LNCaP clone FGC (cell line): ENCODE measurements around the gene TMEM266.

ENCODE experiments used
- DNase-seq: peaks from one replicate; pipeline ENCODE4 v3.0.0-alpha.2; 2011; ENCODE audit warnings: low read depth
- H3K4me3 ChIP-seq: 2 replicates; pipeline ENCODE4 v1.5.1; 2011; ENCODE audit warnings: mild to moderate bottlenecking, low read depth, low read length, control low read depth
- TF ChIP-seq, protein P1 (sequence below): IDR thresholded peaks from 2 replicates; pipeline ENCODE4 v1.5.1; 2012; ENCODE audit warnings: mild to moderate bottlenecking; ENCODE audit not compliant: control insufficient read depth, insufficient read depth; ENCODE audit errors: extremely low read depth

The TMEM266 gene

DNA sequence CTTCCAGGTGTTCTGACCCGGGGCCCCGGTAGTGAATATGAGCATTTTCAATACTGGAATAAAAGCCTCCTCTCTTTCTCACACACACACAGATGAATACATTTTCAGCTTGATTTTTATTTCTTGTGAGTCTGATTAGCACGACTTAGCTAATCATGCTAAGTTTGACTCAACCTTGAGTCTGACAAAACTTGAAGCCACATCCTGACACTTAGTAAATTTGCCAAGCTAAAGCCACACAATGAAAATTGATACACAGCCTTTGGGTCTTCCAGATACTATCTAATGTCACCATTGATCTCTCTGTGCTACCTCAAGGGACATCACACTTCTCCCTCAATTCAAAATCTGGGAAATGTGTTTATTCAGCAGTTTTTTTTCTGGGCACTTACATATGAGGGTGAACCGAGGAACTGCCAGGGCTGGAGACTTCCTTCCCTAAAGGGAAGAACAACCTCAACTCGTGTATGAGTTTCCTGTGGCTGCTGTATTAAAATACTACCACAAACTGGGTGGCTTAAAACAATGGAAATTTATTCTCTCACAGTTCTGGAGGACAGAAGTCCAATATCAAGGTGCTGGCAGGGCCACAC, 18.6 kb downstream of the TMEM266 start:
- TF ChIP-seq, protein P1, sequence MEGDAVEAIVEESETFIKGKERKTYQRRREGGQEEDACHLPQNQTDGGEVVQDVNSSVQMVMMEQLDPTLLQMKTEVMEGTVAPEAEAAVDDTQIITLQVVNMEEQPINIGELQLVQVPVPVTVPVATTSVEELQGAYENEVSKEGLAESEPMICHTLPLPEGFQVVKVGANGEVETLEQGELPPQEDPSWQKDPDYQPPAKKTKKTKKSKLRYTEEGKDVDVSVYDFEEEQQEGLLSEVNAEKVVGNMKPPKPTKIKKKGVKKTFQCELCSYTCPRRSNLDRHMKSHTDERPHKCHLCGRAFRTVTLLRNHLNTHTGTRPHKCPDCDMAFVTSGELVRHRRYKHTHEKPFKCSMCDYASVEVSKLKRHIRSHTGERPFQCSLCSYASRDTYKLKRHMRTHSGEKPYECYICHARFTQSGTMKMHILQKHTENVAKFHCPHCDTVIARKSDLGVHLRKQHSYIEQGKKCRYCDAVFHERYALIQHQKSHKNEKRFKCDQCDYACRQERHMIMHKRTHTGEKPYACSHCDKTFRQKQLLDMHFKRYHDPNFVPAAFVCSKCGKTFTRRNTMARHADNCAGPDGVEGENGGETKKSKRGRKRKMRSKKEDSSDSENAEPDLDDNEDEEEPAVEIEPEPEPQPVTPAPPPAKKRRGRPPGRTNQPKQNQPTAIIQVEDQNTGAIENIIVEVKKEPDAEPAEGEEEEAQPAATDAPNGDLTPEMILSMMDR = no peak
- no peak overlapping the region for H3K4me3 ChIP-seq
- DNase-seq = no peak

DNA sequence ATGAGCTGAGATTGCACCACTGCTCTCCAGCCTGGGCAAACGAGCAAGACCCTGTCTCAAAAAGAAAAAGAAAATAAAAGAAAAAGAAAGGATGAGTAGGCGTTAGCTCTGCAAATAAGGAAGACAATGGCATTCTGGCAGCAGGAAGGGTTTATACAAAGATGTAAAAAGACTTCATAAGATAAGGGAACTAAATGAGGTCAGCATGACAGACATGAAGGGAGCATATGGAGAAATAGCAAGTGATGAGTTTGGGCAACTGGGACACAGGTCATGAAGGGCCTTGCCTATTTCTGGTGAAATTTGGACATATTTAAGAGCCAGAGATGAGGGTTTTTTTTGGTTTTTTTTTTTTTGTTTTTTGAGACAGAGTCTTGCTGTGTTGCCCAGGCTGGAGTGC, 24.5 kb downstream of the TMEM266 start:
- DNase-seq = no peak
- no peak overlapping the region for H3K4me3 ChIP-seq

DNA sequence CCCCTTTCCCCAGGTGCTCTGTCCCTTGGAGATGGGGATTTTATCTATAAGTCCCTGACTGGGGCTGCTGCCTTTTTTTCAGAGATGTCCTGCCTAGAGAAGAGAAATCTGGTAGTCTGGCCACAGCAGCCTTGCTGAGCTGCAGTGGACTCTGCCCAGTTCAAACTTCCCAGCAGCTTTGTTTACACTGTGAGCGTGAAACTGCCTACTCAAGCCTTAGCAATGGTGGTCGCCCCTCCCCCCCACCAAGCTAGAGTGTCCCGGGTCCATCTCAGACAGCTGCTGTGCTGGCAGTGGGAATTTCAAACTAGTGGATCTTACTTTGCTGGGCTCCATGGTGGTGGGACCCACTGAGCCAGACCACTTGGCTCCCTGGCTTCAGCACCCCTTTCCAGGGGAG, 38.9 kb downstream of the TMEM266 start:
- TF ChIP-seq, protein P1 = no peak
- H3K4me3 ChIP-seq = no peak overlapping the region
- no peak for DNase-seq

More for the DNA sequence above, 24.5 kb downstream of the TMEM266 start:
- TF ChIP-seq, protein P1 = no peak

DNA sequence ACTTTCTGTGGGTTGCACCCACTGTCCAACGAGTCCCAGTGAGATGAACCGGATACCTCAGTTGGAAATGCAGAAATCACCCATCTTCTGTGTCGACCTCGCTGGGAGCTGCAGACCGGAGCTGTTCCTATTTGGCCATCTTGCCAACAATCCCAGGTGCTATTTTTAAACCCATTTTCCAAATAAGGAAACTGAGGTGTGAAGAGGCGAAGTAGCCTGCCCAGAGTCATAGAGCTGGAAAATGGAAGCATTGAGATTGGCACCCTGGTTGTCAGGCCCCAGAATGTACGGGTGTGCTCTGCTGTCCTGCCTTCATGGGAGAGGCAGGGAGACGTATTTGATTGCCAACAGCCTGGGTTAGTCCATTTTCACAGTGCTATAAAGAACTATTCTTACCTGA, 39.6 kb downstream of the TMEM266 start:
- no peak for DNase-seq
- TF ChIP-seq, protein P1 = no peak
- H3K4me3 ChIP-seq = no peak overlapping the region

DNA sequence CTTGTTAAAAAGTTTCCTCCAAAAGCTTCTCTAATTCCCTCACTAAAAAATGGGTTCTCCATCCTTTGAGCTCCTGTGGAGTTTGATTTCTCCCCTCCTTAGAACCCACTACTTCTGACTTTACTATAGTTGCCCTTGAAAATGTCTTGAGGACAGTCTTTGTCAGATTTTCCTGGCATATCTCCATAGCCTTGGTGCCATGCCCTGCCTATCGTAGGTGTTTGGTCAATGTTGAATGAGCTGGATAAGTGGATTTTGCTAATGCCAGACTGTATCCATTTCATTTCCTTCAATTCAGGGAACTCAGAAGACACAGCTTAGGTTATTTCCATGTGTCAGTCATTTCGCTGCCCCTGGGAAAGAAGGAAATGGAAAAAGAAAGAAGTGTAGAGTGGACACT, 40.6 kb downstream of the TMEM266 start:
- no peak for DNase-seq
- TF ChIP-seq, protein P1 = no peak
- no peak overlapping the region for H3K4me3 ChIP-seq

DNA sequence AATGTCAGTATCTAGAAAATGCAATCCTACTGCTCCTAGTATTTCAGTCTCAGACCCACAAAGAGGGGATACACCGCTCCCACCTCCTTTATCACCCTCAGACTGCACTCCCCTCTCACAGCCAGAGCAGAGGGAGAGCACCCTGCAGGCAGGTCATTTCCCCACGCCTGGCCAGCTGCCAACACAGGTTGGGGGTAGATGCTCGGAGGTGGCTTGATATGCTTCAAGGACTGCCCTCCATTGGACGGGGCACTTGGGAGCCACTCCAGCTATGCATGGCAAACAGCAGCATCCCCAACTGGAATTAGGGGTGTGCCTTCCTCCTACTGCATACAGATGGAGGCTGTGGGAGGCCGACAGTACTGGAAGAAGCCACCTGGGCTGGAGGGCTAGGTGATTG, 41.9 kb downstream of the TMEM266 start:
- H3K4me3 ChIP-seq = no peak overlapping the region
- no peak for DNase-seq
- TF ChIP-seq, protein P1 = no peak

DNA sequence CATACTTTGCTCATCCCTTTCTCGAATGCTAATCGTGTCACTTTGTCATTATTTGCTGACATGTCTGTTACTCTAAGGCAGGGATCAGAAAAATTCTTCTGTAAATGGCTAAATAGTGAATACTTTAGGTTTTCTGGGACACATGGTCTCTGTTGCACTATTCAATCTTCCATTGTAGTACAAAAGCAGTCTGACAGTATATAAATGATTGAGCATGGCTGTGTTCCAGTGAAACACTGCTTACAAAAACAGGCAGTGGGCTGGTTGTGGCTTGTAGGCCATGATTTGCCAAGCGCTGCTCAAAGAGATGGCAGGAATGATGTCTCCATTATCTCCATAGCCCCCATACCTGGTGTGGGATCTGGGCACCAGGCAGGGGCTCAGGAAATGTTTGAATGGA, 45.6 kb downstream of the TMEM266 start:
- TF ChIP-seq, protein P1 = no peak
- H3K4me3 ChIP-seq = no peak overlapping the region

More for the DNA sequence above, 45.6 kb downstream of the TMEM266 start:
- DNase-seq = no peak
